HEK293 (cell line): Measurements from ENCODE around the gene CDK11A.
A peak's percentile ranks its signal among the peaks of the same experiment; 100 is the strongest.
"Not testable (repeated sequence)": the region's sequence is repeated elsewhere in the genome, so short reads cannot be mapped to it uniquely, and the experiment has no call there.

Source experiments
- CTCF ChIA-PET: fragments of 350-600 bp; formaldehyde crosslinking; extraction: SDS; loops from one replicate; lab custom pipeline; 2021; ENCODE audit warnings: antibody characterized with exemption; lab: Yijun Ruan, JAX
- POLR2A ChIA-PET: fragments of 300-600 bp; formaldehyde crosslinking; extraction: SDS; loops from one replicate; lab custom pipeline; 2020; ENCODE audit warnings: antibody characterized with exemption, inconsistent platforms; lab: Yijun Ruan, JAX
- H3K27ac ChIP-seq: fragments of 200-500 bp; sonication (Bioruptor generic); 2 replicates; pipeline ENCODE4 v1.5.1; 2014; ENCODE audit warnings: low read depth, low read length, control low read depth, inconsistent platforms; ENCODE audit errors: extremely low read depth
- H3K36me3 ChIP-seq, 2 experiments: fragments of 200-500 bp in 1 of 2; sonication (Bioruptor generic) in 1 of 2; 1 replicate in 1 of 2; 2 replicates in 1 of 2; pipeline ENCODE4 v1.5.1; 2014 to 2017; ENCODE audit warnings: inconsistent platforms in 2 of 2, low read length in 2 of 2; ENCODE audit not compliant: control insufficient read depth in 2 of 2, insufficient read depth in 1 of 2
- H3K4me1 ChIP-seq: fragments of 200-500 bp; sonication (Bioruptor generic); 2 replicates; pipeline ENCODE4 v1.5.1; 2014; ENCODE audit warnings: mild to moderate bottlenecking, low read length, inconsistent platforms; ENCODE audit not compliant: control insufficient read depth, insufficient read depth
- H3K4me3 ChIP-seq: 2 replicates; pipeline ENCODE4 v1.5.1; 2011; ENCODE audit warnings: low read depth, mild to moderate bottlenecking, control low read depth, low read length, moderate library complexity
- H3K9me3 ChIP-seq: fragments of 200-500 bp; sonication (Bioruptor generic); 2 replicates; pipeline ENCODE4 v1.5.1; 2014; ENCODE audit warnings: low read depth, low read length, inconsistent platforms; ENCODE audit not compliant: control insufficient read depth, insufficient read depth
- KLF16 ChIP-seq: fragments of 450-650 bp; formaldehyde crosslinking; IDR thresholded peaks from 2 replicates; pipeline ENCODE4 v1.5.1; 2017; ENCODE audit warnings: missing biosample characterization, missing genetic modification characterization
- MEIS1 ChIP-seq: sonication (generic); formaldehyde crosslinking; IDR thresholded peaks from 2 replicates; pipeline ENCODE4 v1.8.1; 2022; ENCODE audit warnings: missing genetic modification reagents, mild to moderate bottlenecking, borderline replicate concordance
- MYNN ChIP-seq: fragments of 450-650 bp; formaldehyde crosslinking; IDR thresholded peaks from 2 replicates; pipeline ENCODE4 v1.5.1; 2016; ENCODE audit warnings: missing biosample characterization, missing genetic modification characterization, borderline replicate concordance
- PRDM1 ChIP-seq: fragments of 450-650 bp; formaldehyde crosslinking; IDR thresholded peaks from 2 replicates; pipeline ENCODE4; 2016; ENCODE audit warnings: missing biosample characterization, missing genetic modification characterization
- SP7 ChIP-seq: fragments of 450-650 bp; formaldehyde crosslinking; IDR thresholded peaks from 2 replicates; pipeline ENCODE4 v1.5.1; 2016; ENCODE audit warnings: missing biosample characterization, missing genetic modification characterization
- ZIC2 ChIP-seq: fragments of 450-650 bp; formaldehyde crosslinking; IDR thresholded peaks from 2 replicates; pipeline ENCODE4 v1.5.1; 2016; ENCODE audit warnings: missing biosample characterization, missing genetic modification characterization
- ZNF184 ChIP-seq: fragments of 450-650 bp; IDR thresholded peaks from 2 replicates; pipeline ENCODE4 v1.5.1; 2018; ENCODE audit warnings: missing biosample characterization, mild to moderate bottlenecking, missing genetic modification characterization
- ZNF350 ChIP-seq: fragments of 450-650 bp; formaldehyde crosslinking; IDR thresholded peaks from 2 replicates; pipeline ENCODE4 v1.5.0; 2017; ENCODE audit warnings: missing biosample characterization, mild to moderate bottlenecking, missing genetic modification characterization
- ZNF391 ChIP-seq: fragments of 450-650 bp; formaldehyde crosslinking; IDR thresholded peaks from 2 replicates; pipeline ENCODE4 v1.5.1; 2016; ENCODE audit warnings: low read depth, missing biosample characterization, missing genetic modification characterization, borderline replicate concordance
- ZNF394 ChIP-seq: fragments of 450-650 bp; formaldehyde crosslinking; IDR thresholded peaks from 2 replicates; pipeline ENCODE4 v1.5.1; 2016; ENCODE audit warnings: missing biosample characterization, missing genetic modification characterization, mild to moderate bottlenecking, moderate library complexity, borderline replicate concordance
- ZNF530 ChIP-seq: fragments of 450-650 bp; formaldehyde crosslinking; IDR thresholded peaks from 2 replicates; pipeline ENCODE4 v1.5.1; 2016; ENCODE audit warnings: low read depth, missing biosample characterization, missing genetic modification characterization
- ZNF560 ChIP-seq: fragments of 450-650 bp; formaldehyde crosslinking; IDR thresholded peaks from 2 replicates; pipeline ENCODE4 v1.5.1; 2017; ENCODE audit warnings: missing biosample characterization, missing genetic modification characterization, borderline replicate concordance
- ZNF621 ChIP-seq: fragments of 450-650 bp; formaldehyde crosslinking; IDR thresholded peaks from 2 replicates; pipeline ENCODE4 v1.5.1; 2017; ENCODE audit warnings: missing biosample characterization, missing genetic modification characterization
- ZNF654 ChIP-seq: fragments of 450-650 bp; formaldehyde crosslinking; IDR thresholded peaks from 2 replicates; pipeline ENCODE4 v1.5.1; 2016; ENCODE audit warnings: low read depth, missing biosample characterization, missing genetic modification characterization
- ZNF747 ChIP-seq: fragments of 450-650 bp; formaldehyde crosslinking; IDR thresholded peaks from 2 replicates; pipeline ENCODE4 v1.5.1; 2016; ENCODE audit warnings: missing biosample characterization, missing genetic modification characterization
- TF ChIP-seq, protein P1 (sequence below): fragments of 450-650 bp; formaldehyde crosslinking; IDR thresholded peaks from 2 replicates; pipeline ENCODE4 v1.5.1; 2016; ENCODE audit warnings: missing biosample characterization, missing genetic modification characterization, borderline replicate concordance
- TF ChIP-seq, protein P2 (sequence below): fragments of 450-650 bp; formaldehyde crosslinking; IDR thresholded peaks from 2 replicates; pipeline ENCODE4 v1.5.1; 2017; ENCODE audit warnings: missing biosample characterization, missing genetic modification characterization
- TF ChIP-seq, protein P3 (sequence below): fragments of 450-650 bp; formaldehyde crosslinking; IDR thresholded peaks from 2 replicates; pipeline ENCODE4 v1.5.1; 2016; ENCODE audit warnings: missing biosample characterization, missing genetic modification characterization, low read depth
- TF ChIP-seq, protein P4 (sequence below): fragments of 450-650 bp; formaldehyde crosslinking; IDR thresholded peaks from 2 replicates; pipeline ENCODE4 v1.5.1; 2017; ENCODE audit warnings: missing biosample characterization, missing genetic modification characterization

Gene CDK11A

DNA sequence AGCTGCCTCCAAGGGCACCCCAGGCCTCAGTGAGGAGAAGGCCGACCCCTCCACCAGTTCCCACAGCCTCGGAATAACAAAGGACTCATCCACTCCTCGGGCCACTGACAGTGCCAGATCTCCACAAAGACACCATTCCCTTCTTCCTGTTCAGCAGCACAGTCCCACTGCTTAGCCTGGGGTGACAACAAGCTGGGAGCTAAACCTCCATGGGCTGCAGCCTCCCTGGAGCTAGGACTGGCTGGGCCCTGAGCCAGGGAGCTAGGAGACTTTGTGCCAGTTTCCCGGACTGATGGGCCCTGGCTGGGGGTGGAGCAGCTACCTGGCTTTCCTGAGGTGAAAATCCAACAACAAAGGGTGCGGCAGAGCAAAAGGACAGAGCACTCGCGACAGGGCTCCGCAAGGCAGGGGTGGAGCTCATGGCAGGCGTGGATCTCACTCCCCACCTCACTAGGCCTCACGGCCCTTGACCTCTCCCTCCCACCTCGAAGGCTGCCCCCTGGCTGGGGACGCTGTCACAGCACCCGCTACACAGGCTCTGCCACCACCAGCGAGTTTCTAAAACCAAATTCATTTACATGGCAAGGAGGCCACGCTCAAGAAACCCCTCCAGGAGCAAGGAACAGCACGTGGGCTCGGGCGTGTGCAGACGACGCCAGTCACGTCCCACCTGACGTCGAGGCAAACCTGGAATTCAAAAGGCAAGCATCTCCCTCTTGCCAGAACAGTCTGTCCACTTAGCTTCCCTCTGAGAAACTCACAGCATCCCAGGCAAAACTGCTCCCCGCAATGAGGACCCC, 45.4 kb downstream of the CDK11A start:
- Histone ChIP-seq H3K27ac (peak overlapping the region; percentile 31; the same call in 1 of the 2 replicates), H3K4me3 (no peak overlapping the region), H3K36me3 (peaks cover 0 to 11% of the 10 kb centered on the region in 2 experiments; a peak in 2 of 3 replicates), H3K4me1 (no peaks in the 10 kb centered on the region), H3K9me3 (no peaks in the 10 kb centered on the region)
- ChIA-PET POLR2A (no interaction called here), CTCF (no interaction called here)
- TF ChIP-seq ZIC2 (tag by site-specific recombination): peak; percentile 66
- TF ChIP-seq, protein P1, sequence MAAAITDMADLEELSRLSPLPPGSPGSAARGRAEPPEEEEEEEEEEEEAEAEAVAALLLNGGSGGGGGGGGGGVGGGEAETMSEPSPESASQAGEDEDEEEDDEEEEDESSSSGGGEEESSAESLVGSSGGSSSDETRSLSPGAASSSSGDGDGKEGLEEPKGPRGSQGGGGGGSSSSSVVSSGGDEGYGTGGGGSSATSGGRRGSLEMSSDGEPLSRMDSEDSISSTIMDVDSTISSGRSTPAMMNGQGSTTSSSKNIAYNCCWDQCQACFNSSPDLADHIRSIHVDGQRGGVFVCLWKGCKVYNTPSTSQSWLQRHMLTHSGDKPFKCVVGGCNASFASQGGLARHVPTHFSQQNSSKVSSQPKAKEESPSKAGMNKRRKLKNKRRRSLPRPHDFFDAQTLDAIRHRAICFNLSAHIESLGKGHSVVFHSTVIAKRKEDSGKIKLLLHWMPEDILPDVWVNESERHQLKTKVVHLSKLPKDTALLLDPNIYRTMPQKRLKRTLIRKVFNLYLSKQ (tag by site-specific recombination): no peak

DNA sequence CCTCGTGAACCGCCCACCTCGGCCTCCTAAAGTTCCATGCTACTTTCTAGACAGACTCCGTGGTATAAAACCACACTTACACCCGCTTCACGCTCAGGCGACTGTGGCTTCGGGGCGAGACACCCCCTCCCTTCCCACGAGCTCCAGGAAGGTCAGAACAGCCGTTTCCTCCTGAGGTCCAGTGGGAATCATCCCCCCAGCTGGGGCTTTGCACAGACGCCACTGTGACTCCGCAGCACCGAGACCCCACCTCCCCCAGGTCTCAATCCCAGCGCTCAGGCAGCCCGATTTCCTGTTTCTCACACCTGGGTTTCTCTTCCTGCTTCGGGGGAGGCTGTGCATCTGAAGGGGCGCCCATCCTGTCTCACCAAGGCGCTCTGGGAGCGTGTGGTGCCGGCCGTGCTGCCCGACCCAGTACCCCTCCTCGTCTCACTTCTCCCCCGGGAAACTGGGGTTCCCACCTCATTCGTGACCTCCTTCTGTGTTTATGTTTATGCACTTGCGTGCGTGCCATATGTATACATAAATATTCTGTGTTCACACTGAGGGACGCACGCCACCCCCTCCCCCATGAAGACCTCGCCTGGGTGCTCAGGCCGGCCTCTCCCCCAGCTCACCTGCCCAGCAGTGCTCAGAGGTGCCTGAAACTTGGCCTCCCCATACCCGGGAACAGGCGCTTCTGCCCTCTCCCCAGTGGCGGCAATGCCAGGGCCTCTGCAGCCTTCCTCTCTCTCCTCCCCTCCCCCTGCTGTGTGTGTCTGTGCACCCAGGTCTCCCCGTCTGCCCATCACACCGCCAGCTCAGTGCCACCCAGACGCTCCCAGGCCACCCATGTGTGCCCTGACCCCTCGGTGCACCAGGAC, 46.2 kb downstream of the CDK11A start:
- H3K9me3 ChIP-seq: no peaks in the 10 kb centered on the region
- H3K36me3 ChIP-seq: peaks cover 0 to 11% of the 10 kb centered on the region in 2 experiments; a peak in 2 of 3 replicates
- H3K4me3 ChIP-seq: no peak overlapping the region
- no peak for TF ChIP-seq PRDM1
- TF ChIP-seq MYNN (tag by site-specific recombination): no peak
- TF ChIP-seq ZNF621 (tag by site-specific recombination): no peak
- no peak for TF ChIP-seq ZNF747 (tag by site-specific recombination)
- no peak for TF ChIP-seq ZNF394 (tag by site-specific recombination)
- no peak for TF ChIP-seq ZNF560 (tag by site-specific recombination)
- TF ChIP-seq, protein P2, sequence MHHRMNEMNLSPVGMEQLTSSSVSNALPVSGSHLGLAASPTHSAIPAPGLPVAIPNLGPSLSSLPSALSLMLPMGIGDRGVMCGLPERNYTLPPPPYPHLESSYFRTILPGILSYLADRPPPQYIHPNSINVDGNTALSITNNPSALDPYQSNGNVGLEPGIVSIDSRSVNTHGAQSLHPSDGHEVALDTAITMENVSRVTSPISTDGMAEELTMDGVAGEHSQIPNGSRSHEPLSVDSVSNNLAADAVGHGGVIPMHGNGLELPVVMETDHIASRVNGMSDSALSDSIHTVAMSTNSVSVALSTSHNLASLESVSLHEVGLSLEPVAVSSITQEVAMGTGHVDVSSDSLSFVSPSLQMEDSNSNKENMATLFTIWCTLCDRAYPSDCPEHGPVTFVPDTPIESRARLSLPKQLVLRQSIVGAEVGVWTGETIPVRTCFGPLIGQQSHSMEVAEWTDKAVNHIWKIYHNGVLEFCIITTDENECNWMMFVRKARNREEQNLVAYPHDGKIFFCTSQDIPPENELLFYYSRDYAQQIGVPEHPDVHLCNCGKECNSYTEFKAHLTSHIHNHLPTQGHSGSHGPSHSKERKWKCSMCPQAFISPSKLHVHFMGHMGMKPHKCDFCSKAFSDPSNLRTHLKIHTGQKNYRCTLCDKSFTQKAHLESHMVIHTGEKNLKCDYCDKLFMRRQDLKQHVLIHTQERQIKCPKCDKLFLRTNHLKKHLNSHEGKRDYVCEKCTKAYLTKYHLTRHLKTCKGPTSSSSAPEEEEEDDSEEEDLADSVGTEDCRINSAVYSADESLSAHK (tag by site-specific recombination): no peak
- TF ChIP-seq ZNF350 (tag by site-specific recombination): no peak
- TF ChIP-seq ZNF391 (tag by site-specific recombination): no peak
- TF ChIP-seq, protein P3, sequence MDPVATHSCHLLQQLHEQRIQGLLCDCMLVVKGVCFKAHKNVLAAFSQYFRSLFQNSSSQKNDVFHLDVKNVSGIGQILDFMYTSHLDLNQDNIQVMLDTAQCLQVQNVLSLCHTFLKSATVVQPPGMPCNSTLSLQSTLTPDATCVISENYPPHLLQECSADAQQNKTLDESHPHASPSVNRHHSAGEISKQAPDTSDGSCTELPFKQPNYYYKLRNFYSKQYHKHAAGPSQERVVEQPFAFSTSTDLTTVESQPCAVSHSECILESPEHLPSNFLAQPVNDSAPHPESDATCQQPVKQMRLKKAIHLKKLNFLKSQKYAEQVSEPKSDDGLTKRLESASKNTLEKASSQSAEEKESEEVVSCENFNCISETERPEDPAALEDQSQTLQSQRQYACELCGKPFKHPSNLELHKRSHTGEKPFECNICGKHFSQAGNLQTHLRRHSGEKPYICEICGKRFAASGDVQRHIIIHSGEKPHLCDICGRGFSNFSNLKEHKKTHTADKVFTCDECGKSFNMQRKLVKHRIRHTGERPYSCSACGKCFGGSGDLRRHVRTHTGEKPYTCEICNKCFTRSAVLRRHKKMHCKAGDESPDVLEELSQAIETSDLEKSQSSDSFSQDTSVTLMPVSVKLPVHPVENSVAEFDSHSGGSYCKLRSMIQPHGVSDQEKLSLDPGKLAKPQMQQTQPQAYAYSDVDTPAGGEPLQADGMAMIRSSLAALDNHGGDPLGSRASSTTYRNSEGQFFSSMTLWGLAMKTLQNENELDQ: no peak
- TF ChIP-seq ZNF654 (tag by site-specific recombination): no peak
- TF ChIP-seq, protein P4, sequence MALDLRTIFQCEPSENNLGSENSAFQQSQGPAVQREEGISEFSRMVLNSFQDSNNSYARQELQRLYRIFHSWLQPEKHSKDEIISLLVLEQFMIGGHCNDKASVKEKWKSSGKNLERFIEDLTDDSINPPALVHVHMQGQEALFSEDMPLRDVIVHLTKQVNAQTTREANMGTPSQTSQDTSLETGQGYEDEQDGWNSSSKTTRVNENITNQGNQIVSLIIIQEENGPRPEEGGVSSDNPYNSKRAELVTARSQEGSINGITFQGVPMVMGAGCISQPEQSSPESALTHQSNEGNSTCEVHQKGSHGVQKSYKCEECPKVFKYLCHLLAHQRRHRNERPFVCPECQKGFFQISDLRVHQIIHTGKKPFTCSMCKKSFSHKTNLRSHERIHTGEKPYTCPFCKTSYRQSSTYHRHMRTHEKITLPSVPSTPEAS: no peak
- no peak for TF ChIP-seq ZNF530 (tag by site-specific recombination)
- no peak for TF ChIP-seq SP7 (tag by site-specific recombination)
- no peak for TF ChIP-seq MEIS1 (CRISPR knock-in tag)
- no peak for TF ChIP-seq KLF16
- no peak for TF ChIP-seq ZNF184 (tag by site-specific recombination)
- no peak overlapping the region for H3K27ac ChIP-seq
- CTCF ChIA-PET: no interaction called here
- POLR2A ChIA-PET: no interaction called here
- no peaks in the 10 kb centered on the region for H3K4me1 ChIP-seq

DNA sequence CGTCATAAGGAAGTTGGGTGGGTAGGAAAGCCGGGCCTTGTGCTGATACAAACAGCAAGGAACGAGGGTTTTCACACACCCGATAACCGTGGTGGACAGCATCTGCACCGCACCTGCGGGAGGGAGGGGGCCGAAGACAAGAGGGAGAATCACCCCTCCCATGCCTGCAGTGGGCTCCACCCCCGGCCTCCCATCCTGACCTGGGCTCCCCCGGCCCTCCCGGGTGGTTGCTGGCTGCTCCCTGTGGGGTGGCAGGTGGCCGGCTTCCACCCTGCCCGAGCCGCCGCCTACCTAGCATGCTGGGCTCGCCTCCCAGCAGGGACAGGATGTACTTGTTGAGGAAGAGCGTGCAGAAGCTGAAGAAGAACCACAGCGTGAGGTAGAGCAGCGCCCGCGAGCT, 48.1 kb downstream of the CDK11A start:
- H3K36me3 ChIP-seq: peaks cover 0 to 28% of the 10 kb centered on the region in 2 experiments; a peak in 2 of 3 replicates
- H3K9me3 ChIP-seq, POLR2A ChIA-PET, H3K27ac ChIP-seq, CTCF ChIA-PET, H3K4me3 ChIP-seq, H3K4me1 ChIP-seq: not testable (repeated sequence)

DNA sequence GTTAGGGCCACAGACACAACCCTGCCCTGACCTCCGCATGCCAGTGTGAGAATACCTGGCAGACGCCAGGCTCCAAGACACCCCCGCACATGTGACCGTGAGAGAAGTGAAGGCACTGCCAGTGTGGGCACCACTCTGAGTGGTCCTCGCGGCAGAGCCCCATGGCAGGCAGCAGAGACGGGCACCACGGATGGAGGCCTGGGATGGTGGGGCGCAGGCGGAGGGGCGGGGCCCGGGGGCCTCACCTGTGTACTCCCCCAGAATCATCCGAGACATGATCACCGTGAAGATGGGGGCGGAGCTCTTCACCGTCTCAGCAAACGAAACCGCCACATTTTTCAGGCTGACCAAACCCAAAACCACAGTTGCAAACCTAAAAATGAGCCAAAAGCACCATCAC, 48.9 kb downstream of the CDK11A start:
- POLR2A ChIA-PET, CTCF ChIA-PET, H3K4me3 ChIP-seq, H3K9me3 ChIP-seq, H3K27ac ChIP-seq, H3K4me1 ChIP-seq: not testable (repeated sequence)
- H3K36me3 ChIP-seq: peaks cover 0 to 34% of the 10 kb centered on the region in 2 experiments; a peak in 2 of 3 replicates
